Adrenal gland (tissue), 5 donors: Measurements from ENCODE around the gene BIRC3.

Experiments used
- CTCF ChIP-seq, 6 experiments: fragments of 450-650 bp in 4 of 6; fragments of 200-600 bp in 2 of 6; sonication (generic) in 1 of 6; IDR thresholded peaks; 1 replicate in 5 of 6; 2 replicates in 1 of 6; pipeline versions ENCODE4 v1.5.1 to v1.8.0; 2016 to 2021; ENCODE audit warnings: antibody characterized with exemption in 6 of 6, mild to moderate bottlenecking in 2 of 6, moderate library complexity in 1 of 6
- POLR2A ChIP-seq, 2 donors: fragments of 450-650 bp; IDR thresholded peaks; one replicate each; pipeline ENCODE4 v1.6.1; 2017; ENCODE audit warnings: antibody characterized with exemption in 2 of 2, mild to moderate bottlenecking in 2 of 2, moderate library complexity in 1 of 2
- donor health status: DM: no; HTN: no; CAD: no.

DNA sequence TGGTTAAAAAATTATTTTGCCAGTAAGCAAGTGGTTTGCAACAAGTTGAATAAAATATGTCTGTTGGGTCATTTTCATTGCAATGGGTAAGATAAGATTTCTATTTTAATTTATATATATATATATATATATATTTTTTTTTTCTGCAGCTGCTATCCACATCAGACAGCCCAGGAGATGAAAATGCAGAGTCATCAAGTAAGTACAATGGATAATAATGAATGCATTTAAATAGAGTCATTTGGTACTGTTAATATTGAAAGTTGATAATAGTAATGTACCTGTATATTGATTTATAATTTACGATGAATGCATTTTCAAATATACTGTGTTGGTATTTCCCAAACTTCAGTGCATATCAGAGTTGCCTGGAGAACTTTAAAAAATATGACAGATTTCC is 11.5 kb downstream of the BIRC3 start:
- TF ChIP-seq CTCF (IDR thresholded peaks at IDR 0.05) (no peak), POLR2A (IDR thresholded peaks at IDR 0.05) (no peak)
